Forelimb muscle (tissue), 1 donor: ENCODE measurements around the gene CMTM1. TPM values are rescaled to one million over a fixed set of nuclear protein-coding genes. Genes with fewer than 3 reads are reported as not detected.
"Not testable (repeated sequence)": the region's sequence is repeated elsewhere in the genome, so short reads cannot be mapped to it uniquely, and the experiment has no call there.

Source experiments
- DNase-seq: peaks from one replicate; pipeline ENCODE4 v3.0.0-alpha.2; 2013; ENCODE audit warnings: low read depth
- polyA plus RNA-seq: library from polyadenylated mRNA; unstranded; fragments of 120-200 nt; gene quantifications from one replicate; pipeline ENCODE4 v1.2.1, GENCODE V29; 2013; ENCODE audit not compliant: insufficient read length

CMTM1 gene
- polyA plus RNA-seq, 1 donor, result 7.3 TPM

DNA sequence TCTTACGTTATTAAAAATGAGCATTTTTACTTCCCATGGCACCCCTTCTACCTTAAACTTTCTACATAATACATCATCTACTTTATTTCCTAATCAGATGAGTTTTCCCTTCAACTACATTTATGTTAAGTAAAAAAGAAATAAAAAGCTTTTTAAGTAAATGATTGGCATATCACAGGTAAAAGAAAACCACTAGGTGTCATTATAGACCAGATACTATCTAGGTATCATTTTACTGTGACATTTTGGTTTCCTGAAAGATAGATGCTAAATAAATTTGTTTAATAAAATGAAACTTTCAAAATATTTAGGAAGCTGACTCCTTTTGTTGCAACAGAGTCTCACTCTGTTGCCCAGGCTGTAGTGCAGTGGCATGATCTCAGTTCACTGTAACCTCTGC, 3.8 kb upstream of the CMTM1 start:
- no peak for DNase-seq

DNA sequence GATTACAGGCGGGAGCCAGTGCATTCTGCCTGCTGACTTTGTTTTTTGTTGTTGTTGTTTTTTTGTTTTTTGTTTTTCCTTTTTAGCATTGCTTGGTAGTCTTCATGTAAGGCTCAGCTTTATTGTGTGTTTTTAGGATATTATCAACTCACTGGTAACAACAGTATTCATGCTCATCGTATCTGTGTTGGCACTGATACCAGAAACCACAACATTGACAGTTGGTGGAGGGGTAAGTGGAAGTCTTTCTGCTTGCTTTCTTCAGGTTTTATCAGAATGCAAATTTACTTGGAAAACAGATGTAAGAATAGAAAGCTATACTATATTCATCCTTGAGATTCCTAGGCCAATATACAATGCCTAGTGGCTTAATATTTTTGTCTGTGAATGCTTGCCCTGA, 3.3 kb upstream of the CMTM1 start:
- no peak for DNase-seq

DNA sequence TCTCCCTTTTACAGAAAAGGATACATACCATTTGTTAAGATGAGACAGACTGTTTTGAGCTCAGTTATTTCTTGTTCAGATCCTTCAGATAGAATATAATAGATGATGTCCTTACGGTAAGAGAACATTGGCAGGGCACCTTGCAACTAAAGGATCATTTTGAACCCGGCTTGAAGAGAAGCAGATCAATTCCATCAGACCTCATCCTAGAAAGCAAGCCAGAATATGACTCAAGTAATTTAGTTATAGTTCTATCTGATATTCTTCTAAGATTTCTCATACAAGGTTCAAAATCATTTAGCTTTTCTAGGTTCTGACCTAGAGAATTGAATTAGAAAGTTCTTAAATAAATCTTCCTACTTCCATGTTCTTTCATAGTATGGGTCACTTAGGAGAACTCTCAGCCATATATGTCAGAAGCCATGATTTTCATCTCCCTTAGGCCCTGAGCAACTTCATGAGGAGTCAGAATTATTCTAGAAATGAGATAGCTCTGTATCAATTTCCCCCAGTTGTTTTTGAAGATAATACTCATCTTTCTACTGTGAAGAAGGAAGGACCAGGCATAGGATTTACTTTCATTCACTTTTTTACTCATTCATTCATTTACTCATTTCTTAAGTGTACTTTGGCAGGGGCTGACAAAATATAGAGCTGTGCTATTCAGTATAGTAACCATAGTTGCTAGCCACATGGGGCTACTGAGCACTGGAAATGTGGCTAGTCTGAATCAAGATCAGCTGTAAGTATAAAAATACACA, 2.5 kb upstream of the CMTM1 start:
- no peak for DNase-seq

DNA sequence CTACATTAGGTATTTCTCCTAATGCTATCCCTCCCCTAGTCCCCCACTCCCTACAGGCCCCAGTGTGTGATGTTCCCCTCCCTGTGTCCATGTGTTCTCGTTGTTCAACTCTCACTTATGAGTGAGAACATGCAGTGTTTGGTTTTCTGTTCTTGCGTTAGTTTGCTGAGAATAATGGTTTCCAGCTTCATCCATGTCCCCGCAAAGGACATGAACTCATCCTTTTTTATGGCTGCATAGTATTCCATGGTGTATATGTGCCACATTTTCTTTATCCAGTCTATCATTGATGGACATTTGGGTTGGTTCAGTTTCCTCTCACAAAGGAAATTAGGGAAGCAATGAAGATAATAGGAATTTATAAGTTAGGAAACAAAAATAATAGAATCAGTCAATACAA, 1.0 kb downstream of the CMTM1 start:
- not testable (repeated sequence) for DNase-seq

DNA sequence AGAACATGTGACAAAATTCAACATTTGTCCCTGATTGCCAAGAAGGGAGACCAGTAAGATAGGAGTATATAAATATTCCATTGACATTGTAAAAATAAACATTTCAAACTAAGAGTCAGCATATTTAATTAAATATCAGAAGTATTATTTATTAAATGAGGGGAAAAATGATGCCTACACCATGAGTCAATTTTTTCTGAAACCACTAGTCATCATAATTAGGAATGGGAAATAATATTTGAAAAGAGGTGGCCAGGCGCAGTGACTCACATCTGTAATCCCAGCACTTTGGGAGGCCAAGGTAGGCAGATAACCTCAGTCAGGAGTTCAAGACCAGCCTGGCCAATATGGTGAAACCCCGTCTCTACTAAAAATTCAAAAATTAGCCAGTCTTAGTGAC, 2.1 kb downstream of the CMTM1 start:
- DNase-seq, result no peak

DNA sequence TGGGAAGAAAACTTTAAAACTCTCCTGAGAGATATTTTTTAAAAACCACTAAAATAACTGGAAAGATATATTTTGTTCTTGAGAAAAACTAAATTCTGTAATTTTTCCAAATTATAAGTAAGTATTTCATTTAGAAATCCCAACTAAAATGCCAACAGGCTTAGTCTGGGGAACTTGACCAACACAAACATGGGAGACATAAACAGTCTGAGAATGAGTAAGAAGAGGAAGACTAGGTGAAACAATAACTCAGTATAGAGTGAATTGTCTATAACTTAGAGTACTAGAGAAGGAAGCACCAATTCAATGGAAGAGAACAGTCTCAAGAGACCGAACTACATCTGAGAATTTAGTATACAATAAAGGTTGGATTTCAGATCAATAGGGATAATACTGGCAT, 2.9 kb downstream of the CMTM1 start:
- DNase-seq, result no peak

DNA sequence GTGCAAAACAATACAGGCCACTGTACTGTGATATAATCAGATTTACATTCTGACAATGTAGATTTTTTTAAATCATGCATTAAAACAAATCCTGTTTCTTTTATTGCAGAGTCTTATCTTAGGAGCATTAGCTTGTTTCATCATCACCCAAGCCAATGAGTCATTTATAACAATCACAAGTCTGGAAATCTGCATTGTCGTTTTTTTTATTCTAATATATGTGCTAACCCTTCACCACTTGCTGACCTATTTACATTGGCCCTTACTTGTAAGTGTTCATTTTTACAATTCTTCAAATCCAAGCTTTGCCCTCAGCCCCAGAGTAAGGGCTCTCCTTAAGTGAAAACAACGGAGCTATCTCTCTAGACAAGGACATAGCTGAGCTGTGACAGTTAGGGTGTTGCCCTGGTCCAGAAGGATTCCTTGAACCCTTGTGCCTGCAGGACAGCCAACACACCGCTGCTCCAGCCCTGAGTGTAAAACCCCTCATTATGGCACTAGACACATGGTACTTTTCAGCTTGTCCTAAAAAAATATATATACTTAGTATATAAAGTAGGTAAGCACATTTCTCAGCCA, 3.7 kb downstream of the CMTM1 start:
- DNase-seq, result no peak

DNA sequence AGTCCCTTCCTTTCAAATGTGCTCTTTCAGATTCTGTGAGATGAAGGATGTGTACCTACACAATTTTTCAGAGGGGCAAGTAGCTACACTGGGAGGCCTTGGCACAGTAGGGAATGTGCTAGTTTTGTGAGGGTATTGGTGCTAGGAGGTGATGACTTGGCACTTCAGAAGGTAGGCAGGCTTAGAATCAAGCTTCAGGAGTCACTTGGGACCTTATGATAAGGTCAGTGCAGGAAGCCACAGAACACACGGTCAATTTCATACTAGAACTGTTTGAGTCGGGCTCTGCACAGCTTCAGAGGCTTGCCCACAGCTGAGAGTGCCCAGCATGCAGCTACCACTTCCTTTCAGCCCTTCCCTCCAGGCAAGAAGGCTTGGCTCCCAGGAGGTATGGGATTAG, 6.1 kb downstream of the CMTM1 start:
- DNase-seq, result no peak

DNA sequence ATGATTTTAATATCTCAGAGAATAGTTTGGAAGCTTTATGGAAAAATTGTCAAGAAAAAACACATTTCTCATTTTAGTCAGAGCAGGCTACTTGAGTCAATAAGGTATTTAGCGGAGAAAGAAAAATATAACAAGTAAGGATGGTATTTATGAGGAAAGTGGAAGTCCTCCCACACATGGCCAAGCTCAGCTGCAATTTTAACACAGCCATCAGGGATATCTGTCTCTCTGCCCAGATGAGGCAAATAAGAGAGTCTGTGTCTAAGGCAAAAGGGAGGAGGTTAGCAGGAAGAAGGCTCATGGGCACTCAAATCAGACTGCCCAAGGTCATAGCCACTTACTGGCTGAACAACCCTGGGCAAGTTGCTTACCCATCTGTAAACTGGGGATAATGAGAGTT, 7.8 kb downstream of the CMTM1 start:
- no peak for DNase-seq

DNA sequence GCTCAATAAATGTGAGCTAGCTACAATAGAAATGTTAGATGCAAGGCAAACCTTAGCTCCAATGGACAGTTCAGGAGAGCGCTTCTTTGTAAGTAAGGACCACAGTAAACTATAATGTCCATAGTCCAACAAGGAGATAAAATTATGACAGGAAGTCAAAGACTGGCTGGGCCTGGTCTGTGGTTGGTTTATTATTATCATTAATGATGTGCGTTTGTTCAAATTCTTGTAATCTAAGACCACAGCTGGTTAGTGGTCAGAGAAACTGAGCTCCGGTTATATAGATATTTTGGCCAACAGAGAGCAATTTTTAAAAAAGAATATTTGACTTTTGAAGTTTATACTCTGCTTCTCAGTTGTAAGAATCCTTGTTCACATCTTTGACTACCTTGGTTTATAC, 8.3 kb downstream of the CMTM1 start:
- DNase-seq, result no peak

DNA sequence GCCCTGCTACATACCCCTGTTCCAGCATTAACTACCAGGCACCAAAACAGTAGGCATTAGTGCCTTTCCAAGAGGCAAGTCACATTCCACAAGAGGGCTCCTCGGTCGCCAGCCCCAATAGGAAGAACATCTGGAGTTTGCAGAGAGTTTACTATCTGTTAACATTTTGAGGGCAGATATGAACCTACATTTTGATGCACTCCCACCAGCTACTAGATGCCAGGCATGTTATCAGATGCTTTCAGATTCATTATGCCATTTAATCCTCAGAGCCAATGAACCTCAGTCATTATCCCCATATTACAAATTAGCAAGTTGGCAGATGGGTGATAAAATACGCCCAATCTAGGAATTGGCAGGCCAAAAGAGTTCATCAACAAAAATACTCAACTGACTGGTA, 8.8 kb downstream of the CMTM1 start:
- DNase-seq, result no peak

DNA sequence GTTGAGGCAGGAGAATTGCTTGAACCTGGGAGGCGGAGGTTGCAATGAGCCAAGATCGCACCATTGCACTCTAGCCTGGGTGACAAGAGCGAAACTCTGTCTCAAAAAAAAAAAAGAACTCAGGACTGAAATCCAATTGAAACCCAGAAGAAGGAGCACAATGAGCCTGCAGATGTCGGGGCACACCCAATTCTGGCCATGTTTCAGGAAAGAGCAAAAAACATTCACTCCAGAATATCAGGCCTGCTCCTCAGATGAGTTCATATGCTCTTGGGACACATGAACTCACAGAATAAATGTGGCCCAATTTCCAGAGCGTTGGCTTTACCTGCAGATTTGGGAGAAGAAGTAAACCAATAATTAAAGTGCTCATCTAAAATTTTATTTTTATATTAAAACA, 10.1 kb downstream of the CMTM1 start:
- DNase-seq, result no peak

DNA sequence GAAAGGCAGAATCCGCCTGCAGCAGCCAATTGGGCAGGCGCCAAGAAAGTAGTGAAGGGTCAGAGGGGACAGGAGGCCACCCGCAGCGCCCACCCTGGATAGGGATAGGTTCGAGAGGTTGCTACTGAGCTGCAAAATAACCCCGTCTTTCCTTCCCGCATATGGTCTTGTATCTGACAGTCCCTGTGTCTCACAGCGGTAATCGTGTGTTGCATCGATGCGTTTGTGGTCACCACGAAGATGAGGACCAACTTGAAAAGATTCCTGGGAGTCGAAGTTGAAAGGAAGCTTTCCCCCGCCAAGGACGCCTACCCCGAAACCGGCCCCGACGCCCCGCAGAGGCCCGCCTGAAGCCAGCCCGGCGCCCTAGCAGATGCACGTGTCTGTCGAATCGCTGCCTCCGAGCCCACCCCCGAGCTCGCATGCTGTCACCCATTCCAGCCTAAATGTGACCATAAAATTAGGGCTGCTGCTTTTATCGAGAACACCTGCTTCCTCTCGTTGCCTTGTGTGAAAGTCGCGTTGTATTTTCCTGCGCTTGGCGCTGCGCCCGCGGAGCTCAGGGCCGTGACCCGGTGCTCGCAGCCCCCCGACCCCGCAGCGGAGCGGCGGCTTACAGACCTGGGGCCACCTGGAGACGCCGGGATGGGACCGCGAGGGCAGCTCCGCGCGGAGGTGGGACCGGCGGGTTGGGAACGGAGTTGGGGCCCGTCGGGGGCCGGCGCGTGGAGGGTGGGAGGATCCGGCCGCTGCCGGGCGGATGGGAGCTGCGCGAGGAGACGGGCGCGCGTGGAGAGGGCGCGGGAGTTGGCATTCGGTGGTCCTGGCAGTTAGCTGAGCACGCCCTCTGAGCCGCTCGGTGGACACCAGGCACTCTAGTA, 12.7 kb downstream of the CMTM1 start, which contains the start of gene CMTM2:
Gene CMTM2, plus strand, starts transcription at position 813 of the 881 bp plus-strand sequence. CDS start 145 bp downstream, outside the sequence.
- no peak for DNase-seq

DNA sequence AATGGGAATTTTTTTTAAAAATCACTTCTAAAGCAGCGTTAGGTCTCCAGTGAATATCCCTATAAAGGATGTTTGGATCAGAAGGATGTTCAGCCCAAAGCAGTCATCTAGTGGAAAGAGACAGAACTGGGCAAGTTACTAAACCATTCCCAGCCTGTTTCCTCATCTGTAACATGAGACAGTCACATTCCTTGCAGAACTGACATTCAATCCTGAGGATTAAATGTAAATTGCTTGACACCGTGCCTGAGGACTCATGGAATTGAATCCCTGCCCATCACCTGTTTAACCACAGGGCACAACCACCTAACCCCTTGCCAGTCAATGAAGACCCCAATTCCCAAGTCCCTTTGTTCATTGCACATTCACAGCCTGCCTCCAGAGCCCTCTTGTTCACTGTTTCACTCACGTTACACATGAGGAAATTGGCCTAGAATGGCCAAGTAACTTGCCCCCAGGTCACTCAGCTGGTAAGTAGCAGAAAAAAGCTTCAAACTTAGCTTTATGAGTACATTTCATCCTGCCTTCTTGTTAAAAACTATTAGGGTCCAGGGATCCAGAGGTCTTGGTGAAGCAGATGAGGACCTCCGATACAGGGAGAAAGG, 14.5 kb downstream of the CMTM1 start:
- DNase-seq, result no peak

DNA sequence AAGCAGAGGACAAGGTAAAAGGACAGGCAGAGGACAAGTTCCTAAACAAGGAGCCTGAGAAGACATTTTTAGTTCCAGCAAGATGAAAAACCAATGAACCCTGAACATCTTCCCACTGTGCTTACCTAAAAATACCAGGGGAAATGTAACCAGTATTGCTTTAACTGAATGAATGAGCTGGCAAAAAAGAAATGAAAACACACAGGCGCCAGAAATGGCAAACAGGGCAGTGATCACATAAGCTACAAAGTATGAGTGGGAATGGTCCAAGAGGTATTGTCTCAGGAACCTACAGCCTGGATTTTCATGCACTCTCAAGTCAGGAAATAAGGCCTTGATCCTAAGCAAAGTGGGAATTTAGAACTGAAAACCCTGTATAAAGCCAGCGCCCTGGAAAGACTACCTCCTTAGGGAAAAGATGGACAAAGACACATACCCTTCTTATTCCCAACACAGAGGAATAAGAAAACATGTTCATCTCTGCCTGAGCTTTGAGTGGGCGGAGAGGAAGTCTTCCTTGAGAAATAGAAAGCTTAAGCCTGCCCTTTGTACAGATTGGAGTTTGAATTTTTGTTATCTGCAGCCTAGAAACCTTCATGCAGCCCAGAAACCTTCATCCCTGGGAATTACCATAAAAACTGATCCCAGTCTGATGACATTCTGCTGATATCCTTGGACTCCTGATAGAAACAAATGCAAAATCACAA, 15.2 kb downstream of the CMTM1 start:
- no peak for DNase-seq

DNA sequence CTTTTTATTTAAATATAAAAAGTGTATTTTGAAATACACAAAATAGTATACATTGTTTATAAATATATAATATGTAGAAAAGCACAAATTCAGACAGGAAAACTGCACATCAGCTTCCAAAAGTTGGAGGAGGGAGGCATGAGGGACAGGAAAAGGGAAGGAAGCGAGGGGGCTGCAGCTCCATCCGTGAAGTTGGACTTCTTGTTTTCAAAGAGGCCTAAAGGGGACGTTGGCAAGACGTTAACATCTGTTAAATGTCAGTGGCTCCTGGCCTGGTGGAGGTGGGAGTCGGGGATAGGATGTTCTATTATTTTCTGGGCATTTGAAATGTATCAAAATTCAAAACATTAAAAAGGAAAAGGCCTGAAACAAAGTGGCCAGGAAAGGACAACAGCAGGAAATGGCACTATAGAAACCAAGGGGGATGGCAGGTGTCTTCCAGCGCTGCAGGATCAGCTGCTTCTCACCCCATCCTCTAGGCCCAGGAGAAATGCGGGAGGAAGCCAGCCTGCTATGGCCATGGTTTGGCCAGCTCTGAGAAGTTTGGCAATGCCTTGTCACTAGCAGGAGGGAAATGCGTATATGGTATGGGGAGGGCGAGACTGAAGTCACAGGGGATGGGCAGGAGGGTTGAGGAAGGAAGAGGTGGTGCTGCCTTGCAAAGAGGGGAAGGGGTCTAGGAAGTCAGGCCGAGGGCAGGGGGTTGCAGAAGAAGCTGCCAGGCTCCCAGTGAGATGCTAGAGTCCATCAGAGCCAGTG, 19.4 kb downstream of the CMTM1 start:
- no peak for DNase-seq

DNA sequence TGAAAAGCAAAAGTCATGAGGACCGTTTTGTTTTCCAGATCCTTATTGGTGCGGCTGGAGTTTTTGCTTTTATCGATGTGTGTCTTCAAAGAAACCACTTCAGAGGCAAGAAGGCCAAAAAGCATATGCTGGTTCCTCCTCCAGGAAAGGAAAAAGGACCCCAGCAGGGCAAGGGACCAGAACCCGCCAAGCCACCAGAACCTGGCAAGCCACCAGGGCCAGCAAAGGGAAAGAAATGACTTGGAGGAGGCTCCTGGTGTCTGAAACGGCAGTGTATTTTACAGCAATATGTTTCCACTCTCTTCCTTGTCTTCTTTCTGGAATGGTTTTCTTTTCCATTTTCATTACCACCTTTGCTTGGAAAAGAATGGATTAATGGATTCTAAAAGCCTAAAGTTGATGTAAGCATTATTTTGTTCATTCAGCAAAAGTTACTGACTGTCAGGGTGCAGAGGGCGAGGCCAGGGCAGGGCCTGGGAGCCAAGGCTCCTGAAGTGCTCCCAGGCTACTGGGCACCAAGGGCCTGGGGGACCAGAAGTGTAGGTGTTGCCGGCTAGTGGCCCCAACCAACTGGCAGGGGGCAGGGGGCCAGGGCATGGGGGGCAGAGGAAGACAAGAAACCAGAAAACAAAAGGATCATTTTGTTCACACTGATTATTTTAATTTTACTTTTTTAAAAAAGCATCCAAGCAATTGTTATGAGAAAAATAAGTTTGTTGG, 21.8 kb downstream of the CMTM1 start:
- no peak for DNase-seq

DNA sequence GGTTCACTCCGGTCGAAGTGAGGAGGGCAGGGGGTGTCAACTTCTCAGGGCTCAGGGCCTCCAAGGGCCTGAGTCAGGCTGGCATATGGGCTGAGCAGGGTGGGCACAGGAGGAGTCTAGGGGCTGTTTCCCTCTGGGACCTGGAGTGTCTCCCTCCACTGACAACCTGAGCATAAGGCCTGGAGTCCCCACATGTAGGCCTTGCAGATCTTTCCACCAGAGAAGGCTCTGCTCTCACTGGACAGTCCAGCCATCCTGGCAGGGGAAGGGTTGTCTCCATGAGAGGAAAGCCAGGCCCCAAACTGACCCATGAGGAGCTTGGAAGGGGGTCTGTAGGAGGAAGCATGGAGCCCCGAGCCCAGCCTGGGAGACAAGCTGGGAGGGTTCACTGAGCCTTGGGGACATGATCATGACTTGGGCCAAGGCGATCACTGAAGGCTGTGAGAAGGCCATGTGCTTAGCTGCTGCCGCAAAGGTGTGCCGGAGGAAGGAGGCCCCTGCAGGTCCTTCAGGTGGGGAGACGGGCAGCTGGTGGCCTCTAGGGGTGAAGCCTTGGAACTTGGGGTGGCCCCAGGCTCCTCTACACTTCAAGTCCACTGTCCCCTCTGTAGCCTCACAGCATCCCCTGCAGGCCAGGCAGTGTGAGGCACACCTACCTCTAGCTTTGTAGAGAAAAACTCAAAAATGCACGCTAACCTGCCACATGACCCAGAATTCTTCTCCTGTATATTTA, 22.9 kb downstream of the CMTM1 start:
- no peak for DNase-seq

DNA sequence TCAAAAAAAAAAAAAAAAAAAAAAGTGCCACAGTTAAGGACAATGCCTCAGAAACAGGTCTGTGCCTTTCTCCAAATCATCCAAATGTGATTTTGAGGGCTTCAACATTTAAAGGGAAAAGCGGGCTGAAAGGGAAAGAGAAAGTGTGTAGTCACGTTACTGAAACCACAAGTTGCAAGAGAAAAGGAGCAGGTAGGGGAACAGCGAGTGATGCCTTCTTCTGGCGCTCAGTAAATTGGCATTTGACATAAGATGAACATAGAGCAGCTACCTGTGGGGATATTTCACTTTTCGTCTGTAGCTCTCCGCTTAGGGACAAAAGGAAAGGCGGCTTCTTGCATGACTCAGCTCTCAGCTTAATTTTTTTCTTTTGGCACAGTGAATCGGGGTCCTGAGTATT, 24.1 kb downstream of the CMTM1 start:
- no peak for DNase-seq
